Panc1 (cell line): ENCODE data around the gene KXD1.

Experiments
- POLR2AphosphoS5 ChIP-seq: IDR thresholded peaks from 2 replicates; pipeline ENCODE4 v1.6.1; 2012; ENCODE audit warnings: mild to moderate bottlenecking, low read depth, low read length, moderate library complexity
- SIN3A ChIP-seq: IDR thresholded peaks from 2 replicates; pipeline ENCODE4 v1.6.1; 2012; ENCODE audit warnings: low read depth, mild to moderate bottlenecking, low read length, moderate library complexity, borderline replicate concordance; ENCODE audit not compliant: insufficient read depth
- TF ChIP-seq, protein P1 (sequence below): fragments of 450-650 bp; IDR thresholded peaks from 2 replicates; pipeline ENCODE4 v1.5.1; 2017; ENCODE audit warnings: mild to moderate bottlenecking
- TF ChIP-seq, protein P2 (sequence below), 2 experiments: IDR thresholded peaks; 2 replicates each; pipeline ENCODE4 v1.6.1; 2011 to 2012; ENCODE audit warnings: low read depth in 2 of 2, control low read depth in 1 of 2, low read length in 1 of 2, mild to moderate bottlenecking in 1 of 2, moderate library complexity in 1 of 2; ENCODE audit not compliant: insufficient read depth in 1 of 2

DNA sequence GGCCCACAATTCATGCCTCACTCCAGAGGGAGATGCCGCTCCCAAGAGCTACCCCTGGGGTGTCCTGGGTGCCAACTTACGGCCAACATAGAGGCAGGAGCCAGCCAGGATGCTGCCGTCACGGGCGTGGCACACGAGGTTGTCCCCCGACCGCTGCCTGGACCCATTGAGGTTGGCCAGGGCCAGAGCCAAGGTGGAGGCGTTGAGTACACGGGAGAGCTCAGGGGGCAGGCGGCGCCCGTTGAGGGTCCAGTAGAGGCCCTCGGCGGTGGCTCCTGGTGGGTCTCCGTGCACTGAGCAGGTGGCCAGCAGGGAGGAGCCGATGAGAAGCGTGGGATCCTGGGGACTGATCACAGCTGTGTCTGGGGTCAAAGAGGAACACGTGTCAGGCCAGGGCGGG, 41.8 kb downstream of the KXD1 start:
- TF ChIP-seq, protein P1, sequence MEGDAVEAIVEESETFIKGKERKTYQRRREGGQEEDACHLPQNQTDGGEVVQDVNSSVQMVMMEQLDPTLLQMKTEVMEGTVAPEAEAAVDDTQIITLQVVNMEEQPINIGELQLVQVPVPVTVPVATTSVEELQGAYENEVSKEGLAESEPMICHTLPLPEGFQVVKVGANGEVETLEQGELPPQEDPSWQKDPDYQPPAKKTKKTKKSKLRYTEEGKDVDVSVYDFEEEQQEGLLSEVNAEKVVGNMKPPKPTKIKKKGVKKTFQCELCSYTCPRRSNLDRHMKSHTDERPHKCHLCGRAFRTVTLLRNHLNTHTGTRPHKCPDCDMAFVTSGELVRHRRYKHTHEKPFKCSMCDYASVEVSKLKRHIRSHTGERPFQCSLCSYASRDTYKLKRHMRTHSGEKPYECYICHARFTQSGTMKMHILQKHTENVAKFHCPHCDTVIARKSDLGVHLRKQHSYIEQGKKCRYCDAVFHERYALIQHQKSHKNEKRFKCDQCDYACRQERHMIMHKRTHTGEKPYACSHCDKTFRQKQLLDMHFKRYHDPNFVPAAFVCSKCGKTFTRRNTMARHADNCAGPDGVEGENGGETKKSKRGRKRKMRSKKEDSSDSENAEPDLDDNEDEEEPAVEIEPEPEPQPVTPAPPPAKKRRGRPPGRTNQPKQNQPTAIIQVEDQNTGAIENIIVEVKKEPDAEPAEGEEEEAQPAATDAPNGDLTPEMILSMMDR, result no peak
- TF ChIP-seq POLR2AphosphoS5 (no peak), SIN3A (no peak)
- TF ChIP-seq, protein P2, sequence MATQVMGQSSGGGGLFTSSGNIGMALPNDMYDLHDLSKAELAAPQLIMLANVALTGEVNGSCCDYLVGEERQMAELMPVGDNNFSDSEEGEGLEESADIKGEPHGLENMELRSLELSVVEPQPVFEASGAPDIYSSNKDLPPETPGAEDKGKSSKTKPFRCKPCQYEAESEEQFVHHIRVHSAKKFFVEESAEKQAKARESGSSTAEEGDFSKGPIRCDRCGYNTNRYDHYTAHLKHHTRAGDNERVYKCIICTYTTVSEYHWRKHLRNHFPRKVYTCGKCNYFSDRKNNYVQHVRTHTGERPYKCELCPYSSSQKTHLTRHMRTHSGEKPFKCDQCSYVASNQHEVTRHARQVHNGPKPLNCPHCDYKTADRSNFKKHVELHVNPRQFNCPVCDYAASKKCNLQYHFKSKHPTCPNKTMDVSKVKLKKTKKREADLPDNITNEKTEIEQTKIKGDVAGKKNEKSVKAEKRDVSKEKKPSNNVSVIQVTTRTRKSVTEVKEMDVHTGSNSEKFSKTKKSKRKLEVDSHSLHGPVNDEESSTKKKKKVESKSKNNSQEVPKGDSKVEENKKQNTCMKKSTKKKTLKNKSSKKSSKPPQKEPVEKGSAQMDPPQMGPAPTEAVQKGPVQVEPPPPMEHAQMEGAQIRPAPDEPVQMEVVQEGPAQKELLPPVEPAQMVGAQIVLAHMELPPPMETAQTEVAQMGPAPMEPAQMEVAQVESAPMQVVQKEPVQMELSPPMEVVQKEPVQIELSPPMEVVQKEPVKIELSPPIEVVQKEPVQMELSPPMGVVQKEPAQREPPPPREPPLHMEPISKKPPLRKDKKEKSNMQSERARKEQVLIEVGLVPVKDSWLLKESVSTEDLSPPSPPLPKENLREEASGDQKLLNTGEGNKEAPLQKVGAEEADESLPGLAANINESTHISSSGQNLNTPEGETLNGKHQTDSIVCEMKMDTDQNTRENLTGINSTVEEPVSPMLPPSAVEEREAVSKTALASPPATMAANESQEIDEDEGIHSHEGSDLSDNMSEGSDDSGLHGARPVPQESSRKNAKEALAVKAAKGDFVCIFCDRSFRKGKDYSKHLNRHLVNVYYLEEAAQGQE (IDR thresholded peaks at IDR 0.05; ENCODE audit: insufficient read depth in 1 of 2, low read depth in 2 of 2, low read length in 1 of 2), result no peak
